ENCODE results near the gene ETAA1. TPM values are rescaled to one million over a fixed set of nuclear protein-coding genes. Genes with fewer than 3 reads are reported as not detected.

The ETAA1 gene
- total and polyA plus RNA-seq, 2 of the 8 experiments (the other 6 are each of a cell fraction or from before 2014, with no cell fraction given), result 5.9 to 27.1 TPM

DNA sequence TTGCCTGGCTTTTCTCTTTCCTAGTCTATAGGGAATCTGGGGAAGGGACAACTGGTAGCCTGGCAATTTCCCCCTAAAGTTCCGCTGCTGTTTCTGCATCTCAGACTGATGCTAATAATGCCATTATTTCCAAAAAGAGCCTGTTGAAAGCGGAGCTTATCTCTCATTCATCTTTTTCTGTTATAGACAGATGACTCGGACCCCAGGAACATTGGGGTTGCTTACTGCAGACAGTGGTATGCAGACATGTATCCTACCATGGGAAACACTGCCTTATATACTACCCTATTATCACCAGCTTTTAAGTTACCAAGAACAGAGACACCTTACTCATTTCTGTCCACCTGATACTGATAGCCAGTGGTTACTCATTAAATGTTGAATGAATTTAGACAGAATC is 15.3 kb downstream of the ETAA1 start (continued):
- TF ChIP-seq, protein P1, sequence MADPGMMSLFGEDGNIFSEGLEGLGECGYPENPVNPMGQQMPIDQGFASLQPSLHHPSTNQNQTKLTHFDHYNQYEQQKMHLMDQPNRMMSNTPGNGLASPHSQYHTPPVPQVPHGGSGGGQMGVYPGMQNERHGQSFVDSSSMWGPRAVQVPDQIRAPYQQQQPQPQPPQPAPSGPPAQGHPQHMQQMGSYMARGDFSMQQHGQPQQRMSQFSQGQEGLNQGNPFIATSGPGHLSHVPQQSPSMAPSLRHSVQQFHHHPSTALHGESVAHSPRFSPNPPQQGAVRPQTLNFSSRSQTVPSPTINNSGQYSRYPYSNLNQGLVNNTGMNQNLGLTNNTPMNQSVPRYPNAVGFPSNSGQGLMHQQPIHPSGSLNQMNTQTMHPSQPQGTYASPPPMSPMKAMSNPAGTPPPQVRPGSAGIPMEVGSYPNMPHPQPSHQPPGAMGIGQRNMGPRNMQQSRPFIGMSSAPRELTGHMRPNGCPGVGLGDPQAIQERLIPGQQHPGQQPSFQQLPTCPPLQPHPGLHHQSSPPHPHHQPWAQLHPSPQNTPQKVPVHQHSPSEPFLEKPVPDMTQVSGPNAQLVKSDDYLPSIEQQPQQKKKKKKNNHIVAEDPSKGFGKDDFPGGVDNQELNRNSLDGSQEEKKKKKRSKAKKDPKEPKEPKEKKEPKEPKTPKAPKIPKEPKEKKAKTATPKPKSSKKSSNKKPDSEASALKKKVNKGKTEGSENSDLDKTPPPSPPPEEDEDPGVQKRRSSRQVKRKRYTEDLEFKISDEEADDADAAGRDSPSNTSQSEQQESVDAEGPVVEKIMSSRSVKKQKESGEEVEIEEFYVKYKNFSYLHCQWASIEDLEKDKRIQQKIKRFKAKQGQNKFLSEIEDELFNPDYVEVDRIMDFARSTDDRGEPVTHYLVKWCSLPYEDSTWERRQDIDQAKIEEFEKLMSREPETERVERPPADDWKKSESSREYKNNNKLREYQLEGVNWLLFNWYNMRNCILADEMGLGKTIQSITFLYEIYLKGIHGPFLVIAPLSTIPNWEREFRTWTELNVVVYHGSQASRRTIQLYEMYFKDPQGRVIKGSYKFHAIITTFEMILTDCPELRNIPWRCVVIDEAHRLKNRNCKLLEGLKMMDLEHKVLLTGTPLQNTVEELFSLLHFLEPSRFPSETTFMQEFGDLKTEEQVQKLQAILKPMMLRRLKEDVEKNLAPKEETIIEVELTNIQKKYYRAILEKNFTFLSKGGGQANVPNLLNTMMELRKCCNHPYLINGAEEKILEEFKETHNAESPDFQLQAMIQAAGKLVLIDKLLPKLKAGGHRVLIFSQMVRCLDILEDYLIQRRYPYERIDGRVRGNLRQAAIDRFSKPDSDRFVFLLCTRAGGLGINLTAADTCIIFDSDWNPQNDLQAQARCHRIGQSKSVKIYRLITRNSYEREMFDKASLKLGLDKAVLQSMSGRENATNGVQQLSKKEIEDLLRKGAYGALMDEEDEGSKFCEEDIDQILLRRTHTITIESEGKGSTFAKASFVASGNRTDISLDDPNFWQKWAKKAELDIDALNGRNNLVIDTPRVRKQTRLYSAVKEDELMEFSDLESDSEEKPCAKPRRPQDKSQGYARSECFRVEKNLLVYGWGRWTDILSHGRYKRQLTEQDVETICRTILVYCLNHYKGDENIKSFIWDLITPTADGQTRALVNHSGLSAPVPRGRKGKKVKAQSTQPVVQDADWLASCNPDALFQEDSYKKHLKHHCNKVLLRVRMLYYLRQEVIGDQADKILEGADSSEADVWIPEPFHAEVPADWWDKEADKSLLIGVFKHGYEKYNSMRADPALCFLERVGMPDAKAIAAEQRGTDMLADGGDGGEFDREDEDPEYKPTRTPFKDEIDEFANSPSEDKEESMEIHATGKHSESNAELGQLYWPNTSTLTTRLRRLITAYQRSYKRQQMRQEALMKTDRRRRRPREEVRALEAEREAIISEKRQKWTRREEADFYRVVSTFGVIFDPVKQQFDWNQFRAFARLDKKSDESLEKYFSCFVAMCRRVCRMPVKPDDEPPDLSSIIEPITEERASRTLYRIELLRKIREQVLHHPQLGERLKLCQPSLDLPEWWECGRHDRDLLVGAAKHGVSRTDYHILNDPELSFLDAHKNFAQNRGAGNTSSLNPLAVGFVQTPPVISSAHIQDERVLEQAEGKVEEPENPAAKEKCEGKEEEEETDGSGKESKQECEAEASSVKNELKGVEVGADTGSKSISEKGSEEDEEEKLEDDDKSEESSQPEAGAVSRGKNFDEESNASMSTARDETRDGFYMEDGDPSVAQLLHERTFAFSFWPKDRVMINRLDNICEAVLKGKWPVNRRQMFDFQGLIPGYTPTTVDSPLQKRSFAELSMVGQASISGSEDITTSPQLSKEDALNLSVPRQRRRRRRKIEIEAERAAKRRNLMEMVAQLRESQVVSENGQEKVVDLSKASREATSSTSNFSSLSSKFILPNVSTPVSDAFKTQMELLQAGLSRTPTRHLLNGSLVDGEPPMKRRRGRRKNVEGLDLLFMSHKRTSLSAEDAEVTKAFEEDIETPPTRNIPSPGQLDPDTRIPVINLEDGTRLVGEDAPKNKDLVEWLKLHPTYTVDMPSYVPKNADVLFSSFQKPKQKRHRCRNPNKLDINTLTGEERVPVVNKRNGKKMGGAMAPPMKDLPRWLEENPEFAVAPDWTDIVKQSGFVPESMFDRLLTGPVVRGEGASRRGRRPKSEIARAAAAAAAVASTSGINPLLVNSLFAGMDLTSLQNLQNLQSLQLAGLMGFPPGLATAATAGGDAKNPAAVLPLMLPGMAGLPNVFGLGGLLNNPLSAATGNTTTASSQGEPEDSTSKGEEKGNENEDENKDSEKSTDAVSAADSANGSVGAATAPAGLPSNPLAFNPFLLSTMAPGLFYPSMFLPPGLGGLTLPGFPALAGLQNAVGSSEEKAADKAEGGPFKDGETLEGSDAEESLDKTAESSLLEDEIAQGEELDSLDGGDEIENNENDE (IDR thresholded peaks at IDR 0.05; ENCODE audit: insufficient replicate concordance, low read length), result no peak
- TF ChIP-seq ZNF274 (IDR thresholded peaks at IDR 0.05; ENCODE audit: borderline replicate concordance, extremely low read depth, low read length) (no peak), SUZ12 (IDR thresholded peaks at IDR 0.05; ENCODE audit: low read length) (no peak), SP1 (IDR thresholded peaks at IDR 0.05; ENCODE audit: low read depth, low read length) (no peak), SAP30 (IDR thresholded peaks at IDR 0.05; ENCODE audit: insufficient read depth, insufficient replicate concordance, low read length) (no peak), HDAC2 (IDR thresholded peaks at IDR 0.05; ENCODE audit: borderline replicate concordance in 1 of 2, low read depth in 2 of 2, low read length in 2 of 2) (no peak), BRCA1 (IDR thresholded peaks at IDR 0.05; ENCODE audit: low read depth, low read length) (no peak), GABPA (IDR thresholded peaks at IDR 0.05; ENCODE audit: borderline replicate concordance, insufficient read depth, low read length) (no peak), POLR2A (IDR thresholded peaks at IDR 0.05; ENCODE audit: control extremely low read depth in 1 of 2, low read depth in 2 of 2, low read length in 2 of 2) (no peak)

Data from H1 (cell line).